BJ (cell line): ENCODE results near the gene NSFL1C. TPM values are rescaled to one million over a fixed set of nuclear protein-coding genes. Genes with fewer than 3 reads are reported as not detected.

ENCODE experiments used
- CTCF ChIA-PET: fragments of 350-600 bp; formaldehyde crosslinking; extraction: SDS; loops from one replicate; lab custom pipeline; 2021; ENCODE audit warnings: antibody characterized with exemption, inconsistent platforms; lab: Yijun Ruan, JAX
- POLR2A ChIA-PET: fragments of 300-600 bp; sonication (Branson Sonifier 250); formaldehyde crosslinking; extraction: SDS; loops from one replicate; lab custom pipeline; 2021; ENCODE audit warnings: antibody characterized with exemption; lab: Charles Lee
- DNase-seq: peaks from one replicate; pipeline ENCODE4 v3.0.0-alpha.2; 2011; ENCODE audit warnings: low read depth
- H3K27me3 ChIP-seq: 2 replicates; pipeline ENCODE4 v1.6.0; 2011; ENCODE audit warnings: low read length; ENCODE audit not compliant: control insufficient read depth, insufficient read depth
- H3K36me3 ChIP-seq: 2 replicates; pipeline ENCODE4 v1.5.1; 2011; ENCODE audit warnings: low read length; ENCODE audit not compliant: control insufficient read depth, insufficient read depth
- H3K4me3 ChIP-seq: 2 replicates; pipeline ENCODE4 v1.5.1; 2011; ENCODE audit warnings: low read depth, mild to moderate bottlenecking, control low read depth, low read length
- polyA plus RNA-seq: library from polyadenylated mRNA; depleted of rRNA; stranded (reverse); fragments of >200 nt; gene quantifications from 2 replicates; pipeline ENCODE4 v1.2.3, GENCODE V29; 2011
- TF ChIP-seq, protein P1 (sequence below): IDR thresholded peaks from 2 replicates; pipeline ENCODE4 v1.5.1; 2011; ENCODE audit warnings: low read depth, mild to moderate bottlenecking, control low read depth, inconsistent platforms, low read length, moderate library complexity; ENCODE audit not compliant: insufficient read depth

The NSFL1C gene
- polyA plus RNA-seq, 1 experiment = 27.7 TPM

DNA sequence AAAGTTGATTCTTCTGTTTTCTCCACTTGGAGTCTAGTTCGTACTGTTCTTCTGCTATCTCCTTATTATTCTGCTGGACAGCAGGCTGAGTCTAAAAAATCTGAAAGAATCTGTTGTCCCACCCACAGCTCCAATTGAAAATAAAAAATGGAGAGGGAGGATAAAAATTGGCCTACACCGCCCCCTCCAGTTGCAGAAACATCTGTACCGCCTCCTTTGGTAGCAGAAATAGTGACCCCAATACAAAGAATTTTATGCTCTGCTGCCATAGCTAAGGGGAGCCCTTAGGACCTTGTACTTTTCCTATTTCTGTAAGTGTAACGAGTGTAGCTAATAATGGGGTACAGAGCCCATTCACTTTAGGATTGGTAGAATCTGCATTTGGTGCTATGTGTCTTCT is 68.9 kb downstream of the NSFL1C start:
- no peaks in the 10 kb centered on the region for H3K36me3 ChIP-seq
- ChIA-PET POLR2A (interaction anchor here (0.5 kb wide), 1 partner anchor 36 kb away, joined by 12 read pairs; no protein-coding TSS in a partner anchor), CTCF (interaction anchor here (0.6 to 2.0 kb wide), 7 partner anchors 9 to 291 kb away, joined by 3 to 6 read pairs (median 5); no protein-coding TSS in a partner anchor)
- no peak for DNase-seq
- no peak overlapping the region for H3K4me3 ChIP-seq
- no peaks in the 10 kb centered on the region for H3K27me3 ChIP-seq
- TF ChIP-seq, protein P1, sequence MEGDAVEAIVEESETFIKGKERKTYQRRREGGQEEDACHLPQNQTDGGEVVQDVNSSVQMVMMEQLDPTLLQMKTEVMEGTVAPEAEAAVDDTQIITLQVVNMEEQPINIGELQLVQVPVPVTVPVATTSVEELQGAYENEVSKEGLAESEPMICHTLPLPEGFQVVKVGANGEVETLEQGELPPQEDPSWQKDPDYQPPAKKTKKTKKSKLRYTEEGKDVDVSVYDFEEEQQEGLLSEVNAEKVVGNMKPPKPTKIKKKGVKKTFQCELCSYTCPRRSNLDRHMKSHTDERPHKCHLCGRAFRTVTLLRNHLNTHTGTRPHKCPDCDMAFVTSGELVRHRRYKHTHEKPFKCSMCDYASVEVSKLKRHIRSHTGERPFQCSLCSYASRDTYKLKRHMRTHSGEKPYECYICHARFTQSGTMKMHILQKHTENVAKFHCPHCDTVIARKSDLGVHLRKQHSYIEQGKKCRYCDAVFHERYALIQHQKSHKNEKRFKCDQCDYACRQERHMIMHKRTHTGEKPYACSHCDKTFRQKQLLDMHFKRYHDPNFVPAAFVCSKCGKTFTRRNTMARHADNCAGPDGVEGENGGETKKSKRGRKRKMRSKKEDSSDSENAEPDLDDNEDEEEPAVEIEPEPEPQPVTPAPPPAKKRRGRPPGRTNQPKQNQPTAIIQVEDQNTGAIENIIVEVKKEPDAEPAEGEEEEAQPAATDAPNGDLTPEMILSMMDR = peak; percentile 8; the same call in 1 of the 2 replicates

DNA sequence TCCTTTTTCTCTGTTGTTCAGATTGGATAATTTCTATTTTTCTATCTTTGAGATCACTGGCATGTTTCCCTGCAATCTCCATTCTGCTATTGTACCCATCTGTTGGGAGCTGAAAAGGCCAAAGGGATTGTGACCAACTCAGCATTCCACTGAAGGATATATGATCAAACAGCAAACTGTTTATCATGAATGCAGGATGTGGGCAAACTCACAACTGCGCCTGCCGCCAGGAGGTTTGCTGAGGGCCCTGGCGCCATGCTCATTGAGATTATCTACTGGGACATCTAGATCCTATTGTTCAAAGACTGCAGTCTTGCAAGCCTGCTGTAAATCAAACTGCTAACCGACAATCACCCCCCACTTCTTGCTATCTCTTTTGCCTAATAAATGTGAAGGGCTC is 69.9 kb downstream of the NSFL1C start:
- Histone ChIP-seq H3K4me3 (no peak overlapping the region), H3K36me3 (no peaks in the 10 kb centered on the region), H3K27me3 (no peaks in the 10 kb centered on the region)
- CTCF ChIA-PET = interaction anchor here (1.8 to 2.0 kb wide), 2 partner anchors 75 to 84 kb away, joined by 5 to 6 read pairs; no protein-coding TSS in a partner anchor
- TF ChIP-seq, protein P1 = no peak
- POLR2A ChIA-PET = no interaction called here
- DNase-seq = no peak

DNA sequence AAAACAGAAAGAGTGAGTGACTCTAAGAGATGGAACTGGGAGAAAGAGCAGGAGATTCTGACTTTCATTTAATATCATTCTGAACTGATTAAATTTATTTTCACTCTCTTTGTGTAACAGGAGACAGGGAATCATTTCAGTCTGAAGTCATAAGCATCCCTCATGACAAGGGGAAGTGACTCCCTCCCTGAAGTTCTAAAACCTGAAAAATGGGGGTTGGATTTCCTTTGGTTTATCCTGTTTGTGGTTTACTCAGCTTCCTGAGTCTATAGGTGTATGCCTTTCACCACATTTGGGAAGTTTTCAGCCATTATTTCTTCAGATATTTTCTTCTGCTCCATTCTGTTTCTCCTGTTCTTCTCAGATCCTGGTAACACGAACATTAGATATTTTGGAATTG is 70.4 kb downstream of the NSFL1C start:
- no peak for DNase-seq
- Histone ChIP-seq H3K27me3 (no peaks in the 10 kb centered on the region), H3K4me3 (no peak overlapping the region), H3K36me3 (no peaks in the 10 kb centered on the region)
- TF ChIP-seq, protein P1 = no peak
- ChIA-PET CTCF (interaction anchor here (1.8 kb wide), 1 partner anchor 74 kb away, joined by 5 read pairs; no protein-coding TSS in a partner anchor), POLR2A (no interaction called here)

DNA sequence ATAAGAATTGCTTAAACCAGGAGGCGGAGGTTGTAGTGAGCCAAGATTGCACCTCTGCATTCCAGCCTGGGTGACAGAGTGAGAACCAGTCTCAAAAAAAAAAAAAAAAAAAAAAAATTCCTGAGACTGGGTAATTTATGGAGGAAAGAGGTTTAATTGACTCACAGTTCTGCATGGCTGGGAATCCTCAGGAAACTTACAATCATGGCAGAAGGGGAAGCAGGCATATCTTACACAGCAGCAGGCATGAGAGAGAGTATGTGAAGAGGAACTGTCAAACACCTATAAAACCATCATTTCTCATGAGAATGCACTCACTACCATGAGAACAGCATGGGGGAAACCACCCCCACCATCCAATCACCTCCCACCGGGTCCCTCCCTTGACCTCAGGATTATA is 72.0 kb downstream of the NSFL1C start:
- ChIA-PET POLR2A (no interaction called here), CTCF (no interaction called here)
- no peak overlapping the region for H3K4me3 ChIP-seq
- no peak for DNase-seq
- H3K36me3 ChIP-seq = no peaks in the 10 kb centered on the region
- H3K27me3 ChIP-seq = no peaks in the 10 kb centered on the region
- TF ChIP-seq, protein P1 = no peak

DNA sequence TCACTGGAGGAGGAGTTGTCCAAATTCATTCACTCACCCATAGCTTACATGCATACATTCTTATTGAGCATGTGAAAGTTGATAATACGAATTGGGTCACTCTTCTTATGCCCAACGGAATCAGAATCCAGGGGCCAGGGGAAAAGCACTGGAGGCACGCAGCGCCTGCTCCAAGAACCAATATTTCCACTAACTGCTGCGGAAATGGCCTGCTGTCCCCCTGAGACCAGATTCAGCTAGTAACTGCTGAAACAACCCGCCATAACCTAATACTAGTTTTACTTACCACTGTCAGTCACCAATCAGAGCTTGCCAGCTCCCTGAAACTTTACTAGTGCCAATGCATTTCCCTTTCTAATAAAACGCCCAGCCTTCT is 73.2 kb downstream of the NSFL1C start:
- no peak for DNase-seq
- POLR2A ChIA-PET = interaction anchor here (0.5 kb wide), 1 partner anchor 41 kb away, joined by 3 read pairs; no protein-coding TSS in a partner anchor
- TF ChIP-seq, protein P1 = no peak
- Histone ChIP-seq H3K4me3 (peak overlapping the region; percentile 79), H3K27me3 (no peaks in the 10 kb centered on the region), H3K36me3 (no peaks in the 10 kb centered on the region)
- CTCF ChIA-PET = interaction anchor here (1.0 to 1.4 kb wide), 3 partner anchors 14 to 180 kb away, joined by 3 read pairs; no protein-coding TSS in a partner anchor
